Effector memory CD4-positive, alpha-beta T cell (primary cell): Measurements from ENCODE around the gene CFAP74.
"Not testable (repeated sequence)": the region's sequence is repeated elsewhere in the genome, so short reads cannot be mapped to it uniquely, and the experiment has no call there.

Experiments used
- DNase-seq, 3 donors: peaks; one replicate each; pipeline ENCODE4 v3.0.0-alpha.2; 2020
- H3K27ac ChIP-seq: 2 replicates; pipeline ENCODE4 v1.7.0; 2013; ENCODE audit warnings: mild to moderate bottlenecking, low read length, moderate library complexity; ENCODE audit not compliant: insufficient read depth, poor library complexity, severe bottlenecking
- H3K27me3 ChIP-seq: replicated peaks from 2 replicates; pipeline ENCODE4 v1.7.0; 2013; ENCODE audit warnings: mild to moderate bottlenecking, low read length; ENCODE audit not compliant: insufficient read depth, control insufficient read depth, poor library complexity, severe bottlenecking
- H3K36me3 ChIP-seq: 2 replicates; pipeline ENCODE4 v1.7.0; 2013; ENCODE audit warnings: mild to moderate bottlenecking, low read length, moderate library complexity; ENCODE audit not compliant: control insufficient read depth, insufficient read depth
- H3K4me1 ChIP-seq: 2 replicates; pipeline ENCODE4 v1.7.0; 2013; ENCODE audit warnings: low read length, mild to moderate bottlenecking; ENCODE audit not compliant: control insufficient read depth, insufficient read depth, poor library complexity, severe bottlenecking
- H3K4me3 ChIP-seq: 2 replicates; pipeline ENCODE4 v1.7.0; 2013; ENCODE audit warnings: low read length, low read depth, mild to moderate bottlenecking; ENCODE audit not compliant: insufficient read depth, poor library complexity, severe bottlenecking
- H3K9me3 ChIP-seq: 2 replicates; pipeline ENCODE4 v1.7.0; 2013; ENCODE audit warnings: mild to moderate bottlenecking, low read length, moderate library complexity; ENCODE audit not compliant: control insufficient read depth

CFAP74 gene

GRCh38 chr1:1978690-1979481 is 24.7 kb downstream of the CFAP74 start:
- DNase-seq, H3K9me3 ChIP-seq, H3K27ac ChIP-seq, H3K36me3 ChIP-seq, H3K4me1 ChIP-seq, H3K4me3 ChIP-seq, H3K27me3 ChIP-seq: not testable (repeated sequence)

GRCh38 chr1:1978108-1978507 is 25.5 kb downstream of the CFAP74 start:
- Histone ChIP-seq H3K4me3 (no peak overlapping the region), H3K4me1 (no peaks in the 10 kb centered on the region), H3K27me3 (no peaks in the 10 kb centered on the region), H3K27ac (no peak overlapping the region), H3K36me3 (no peaks in the 10 kb centered on the region), H3K9me3 (no peaks in the 10 kb centered on the region)
- DNase-seq, result no peak

- no peaks in the 10 kb centered on the region for H3K36me3 ChIP-seq
- no peak overlapping the region for H3K4me3 ChIP-seq
- DNase-seq, result no peak
- no peaks in the 10 kb centered on the region for H3K9me3 ChIP-seq
- H3K27me3 ChIP-seq, result no peaks in the 10 kb centered on the region
- H3K4me1 ChIP-seq, result no peaks in the 10 kb centered on the region
- H3K27ac ChIP-seq, result no peak overlapping the region
Observed at GRCh38 chr1:1976031-1976430, 27.6 kb downstream of the CFAP74 start.

GRCh38 chr1:1975535-1975934 is 28.1 kb downstream of the CFAP74 start:
- no peaks in the 10 kb centered on the region for H3K4me1 ChIP-seq
- H3K27ac ChIP-seq, result no peak overlapping the region
- no peak overlapping the region for H3K4me3 ChIP-seq
- H3K9me3 ChIP-seq, result no peaks in the 10 kb centered on the region
- H3K36me3 ChIP-seq, result no peaks in the 10 kb centered on the region
- H3K27me3 ChIP-seq, result no peaks in the 10 kb centered on the region
- no peak for DNase-seq

GRCh38 chr1:1974834-1975233 is 28.8 kb downstream of the CFAP74 start:
- Histone ChIP-seq H3K36me3 (no peaks in the 10 kb centered on the region), H3K27ac (no peak overlapping the region), H3K4me1 (no peaks in the 10 kb centered on the region), H3K4me3 (no peak overlapping the region), H3K9me3 (no peaks in the 10 kb centered on the region), H3K27me3 (no peaks in the 10 kb centered on the region)
- DNase-seq, result no peak

- no peaks in the 10 kb centered on the region for H3K36me3 ChIP-seq
- H3K27me3 ChIP-seq, result no peaks in the 10 kb centered on the region
- no peaks in the 10 kb centered on the region for H3K4me1 ChIP-seq
- no peak overlapping the region for H3K27ac ChIP-seq
- H3K9me3 ChIP-seq, result no peaks in the 10 kb centered on the region
- H3K4me3 ChIP-seq, result no peak overlapping the region
- DNase-seq, result no peak
Observed at GRCh38 chr1:1973716-1974642, 29.6 kb downstream of the CFAP74 start.

- no peaks in the 10 kb centered on the region for H3K27me3 ChIP-seq
- H3K9me3 ChIP-seq, result no peaks in the 10 kb centered on the region
- no peaks in the 10 kb centered on the region for H3K36me3 ChIP-seq
- no peak overlapping the region for H3K4me3 ChIP-seq
- DNase-seq, result no peak
- no peak overlapping the region for H3K27ac ChIP-seq
- H3K4me1 ChIP-seq, result no peaks in the 10 kb centered on the region
Observed at GRCh38 chr1:1972976-1973715, 30.4 kb downstream of the CFAP74 start.

GRCh38 chr1:1971688-1972087 is 31.9 kb downstream of the CFAP74 start:
- H3K27ac ChIP-seq, result no peak overlapping the region
- H3K4me1 ChIP-seq, result no peaks in the 10 kb centered on the region
- H3K9me3 ChIP-seq, result no peaks in the 10 kb centered on the region
- no peak overlapping the region for H3K4me3 ChIP-seq
- no peaks in the 10 kb centered on the region for H3K36me3 ChIP-seq
- DNase-seq, result no peak
- H3K27me3 ChIP-seq, result no peaks in the 10 kb centered on the region

- H3K9me3 ChIP-seq, result no peaks in the 10 kb centered on the region
- no peaks in the 10 kb centered on the region for H3K36me3 ChIP-seq
- no peak for DNase-seq
- no peaks in the 10 kb centered on the region for H3K27me3 ChIP-seq
- H3K4me1 ChIP-seq, result no peaks in the 10 kb centered on the region
- no peak overlapping the region for H3K4me3 ChIP-seq
- no peak overlapping the region for H3K27ac ChIP-seq
Observed at GRCh38 chr1:1971017-1971416, 32.6 kb downstream of the CFAP74 start.
